Fibroblast of lung (primary cell): ENCODE results near the gene TFAP2D. TPM values are rescaled to one million over a fixed set of nuclear protein-coding genes. Genes with fewer than 3 reads are reported as not detected.

Experiments used
- DNase-seq, 2 donors: peaks; one replicate each; pipeline versions ENCODE4 v3.0.0 to v3.0.0-alpha.2; 2010; ENCODE audit warnings: low read depth in 2 of 2
- H2AFZ ChIP-seq: 2 replicates; pipeline ENCODE4 v1.5.1; 2012; ENCODE audit warnings: low read length, control low read depth, inconsistent platforms
- H3K27ac ChIP-seq: 2 replicates; pipeline ENCODE4 v1.5.1; 2011; ENCODE audit warnings: low read length, control low read depth; ENCODE audit not compliant: insufficient read depth
- H3K27me3 ChIP-seq: 2 replicates; pipeline ENCODE4 v1.5.1; 2011; ENCODE audit warnings: mild to moderate bottlenecking, low read length; ENCODE audit not compliant: control insufficient read depth, insufficient read depth
- H3K36me3 ChIP-seq: 2 replicates; pipeline ENCODE4 v1.5.1; 2011; ENCODE audit warnings: low read length; ENCODE audit not compliant: control insufficient read depth, insufficient read depth
- H3K4me1 ChIP-seq: 2 replicates; pipeline ENCODE4 v1.5.1; 2011; ENCODE audit warnings: low read length; ENCODE audit not compliant: control insufficient read depth, insufficient read depth; ENCODE audit errors: extremely low read depth
- H3K4me2 ChIP-seq: 2 replicates; pipeline ENCODE4 v1.5.1; 2011; ENCODE audit warnings: low read length, control low read depth; ENCODE audit not compliant: insufficient read depth; ENCODE audit errors: extremely low read depth
- H3K4me3 ChIP-seq, 4 experiments: fragments of 200-600 bp in 1 of 4; sonication (generic) in 1 of 4; replicated peaks in 1 of 4; 2 replicates each; pipeline ENCODE4 v1.5.1; 2011 to 2016; ENCODE audit warnings: low read length in 4 of 4, low read depth in 3 of 4, mild to moderate bottlenecking in 3 of 4, control low read depth in 2 of 4, inconsistent platforms in 1 of 4, mixed read lengths in 1 of 4; ENCODE audit not compliant: insufficient read depth in 1 of 4; ENCODE audit errors: control extremely low read depth in 1 of 4
- H3K79me2 ChIP-seq: 2 replicates; pipeline ENCODE4 v1.5.1; 2012; ENCODE audit warnings: mild to moderate bottlenecking, low read length, inconsistent platforms; ENCODE audit not compliant: control insufficient read depth, insufficient read depth
- H3K9ac ChIP-seq: 2 replicates; pipeline ENCODE4 v1.5.1; 2011; ENCODE audit warnings: mild to moderate bottlenecking, low read length, control low read depth; ENCODE audit not compliant: insufficient read depth
- H3K9me3 ChIP-seq: 2 replicates; pipeline ENCODE4 v1.5.1; 2012; ENCODE audit warnings: low read depth, low read length; ENCODE audit not compliant: control insufficient read depth, insufficient read depth
- H4K20me1 ChIP-seq: 2 replicates; pipeline ENCODE4 v1.5.1; 2011; ENCODE audit warnings: low read length; ENCODE audit not compliant: control insufficient read depth, insufficient read depth; ENCODE audit errors: extremely low read depth
- EZH2 ChIP-seq: IDR thresholded peaks from 2 replicates; pipeline ENCODE4 v1.5.1; 2012; ENCODE audit warnings: low read length, control low read depth, mild to moderate bottlenecking; ENCODE audit errors: missing control alignments
- polyA plus RNA-seq, 2 donors: library from polyadenylated mRNA; depleted of rRNA in 1 of 2; stranded (reverse) in 1 of 2; unstranded in 1 of 2; fragments of >200 nt; gene quantifications; 2 replicates each; pipeline ENCODE4 v1.2.1, GENCODE V29; 2011 to 2012; ENCODE audit warnings: missing spikeins in 1 of 2
- total RNA-seq: library from RNA; depleted of rRNA; stranded (reverse); fragments of >200 nt; gene quantifications from 2 replicates; pipeline ENCODE4 v1.2.1, GENCODE V29; 2014
- TF ChIP-seq, protein P1 (sequence below), 2 donors: IDR thresholded peaks in 1 of 2; conservative IDR thresholded peaks in 1 of 2; 1 replicate in 1 of 2; 2 replicates in 1 of 2; pipeline ENCODE4 v1.5.1; 2011 to 2012; ENCODE audit warnings: low read length in 2 of 2, control low read depth in 1 of 2, inconsistent platforms in 1 of 2, low read depth in 1 of 2, mild to moderate bottlenecking in 1 of 2

TFAP2D gene
- total and polyA plus RNA-seq, 2 donors (not counting 1 experiment from before 2014, with no cell fraction given): not detected

DNA sequence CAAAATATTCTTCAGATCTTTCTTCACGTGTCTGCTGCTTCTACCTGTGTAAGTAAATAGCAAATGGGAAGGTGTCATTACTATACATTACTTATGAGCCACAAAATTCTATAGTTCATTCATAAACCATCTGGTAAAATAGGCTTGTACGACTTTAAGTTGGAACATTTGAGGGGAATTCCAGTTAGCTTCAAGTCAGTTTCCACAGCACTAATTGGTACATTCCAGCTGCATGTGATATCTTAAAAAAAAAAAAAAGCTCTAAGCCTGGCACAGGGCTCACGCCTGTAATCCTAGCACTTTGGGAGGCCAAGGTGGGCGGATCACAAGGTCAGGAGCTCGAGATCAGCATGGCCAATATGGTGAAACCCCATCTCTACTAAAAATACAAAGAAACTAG, 82.2 kb downstream of the TFAP2D start:
- Histone ChIP-seq H3K27me3 (no peaks in the 10 kb centered on the region), H3K9ac (no peak overlapping the region), H2AFZ (no peak overlapping the region), H3K79me2 (no peaks in the 10 kb centered on the region), H3K4me1 (no peaks in the 10 kb centered on the region), H3K27ac (no peak overlapping the region), H4K20me1 (no peaks in the 10 kb centered on the region), H3K4me2 (no peak overlapping the region), H3K4me3 (no peak overlapping the region), H3K9me3 (no peaks in the 10 kb centered on the region), H3K36me3 (no peaks in the 10 kb centered on the region)
- DNase-seq: no peak
- TF ChIP-seq, protein P1, sequence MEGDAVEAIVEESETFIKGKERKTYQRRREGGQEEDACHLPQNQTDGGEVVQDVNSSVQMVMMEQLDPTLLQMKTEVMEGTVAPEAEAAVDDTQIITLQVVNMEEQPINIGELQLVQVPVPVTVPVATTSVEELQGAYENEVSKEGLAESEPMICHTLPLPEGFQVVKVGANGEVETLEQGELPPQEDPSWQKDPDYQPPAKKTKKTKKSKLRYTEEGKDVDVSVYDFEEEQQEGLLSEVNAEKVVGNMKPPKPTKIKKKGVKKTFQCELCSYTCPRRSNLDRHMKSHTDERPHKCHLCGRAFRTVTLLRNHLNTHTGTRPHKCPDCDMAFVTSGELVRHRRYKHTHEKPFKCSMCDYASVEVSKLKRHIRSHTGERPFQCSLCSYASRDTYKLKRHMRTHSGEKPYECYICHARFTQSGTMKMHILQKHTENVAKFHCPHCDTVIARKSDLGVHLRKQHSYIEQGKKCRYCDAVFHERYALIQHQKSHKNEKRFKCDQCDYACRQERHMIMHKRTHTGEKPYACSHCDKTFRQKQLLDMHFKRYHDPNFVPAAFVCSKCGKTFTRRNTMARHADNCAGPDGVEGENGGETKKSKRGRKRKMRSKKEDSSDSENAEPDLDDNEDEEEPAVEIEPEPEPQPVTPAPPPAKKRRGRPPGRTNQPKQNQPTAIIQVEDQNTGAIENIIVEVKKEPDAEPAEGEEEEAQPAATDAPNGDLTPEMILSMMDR (conservative IDR thresholded peaks at IDR 0.05 in 1 of 2, IDR thresholded peaks at IDR 0.05 in 1 of 2; ENCODE audit: low read depth in 1 of 2, low read length in 2 of 2): no peak
- TF ChIP-seq EZH2: no peak

DNA sequence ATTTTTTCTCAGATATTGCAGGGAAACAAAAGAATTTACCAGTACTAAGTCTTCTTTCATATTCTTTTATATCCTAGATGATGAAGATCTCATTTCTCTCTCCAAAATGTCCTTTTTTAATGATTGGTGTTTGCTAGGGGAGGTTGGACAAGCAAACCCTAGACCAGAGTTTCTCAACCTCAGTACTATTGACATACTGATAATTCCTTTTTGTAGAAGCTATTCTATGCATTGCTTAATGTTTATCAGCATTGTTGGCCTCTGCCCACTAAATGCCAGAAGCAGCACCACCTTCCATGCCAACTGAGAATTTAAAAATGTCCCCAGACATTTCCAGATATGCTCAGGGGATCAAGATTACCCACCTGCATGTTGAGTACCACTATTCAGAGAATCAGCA, 91.0 kb downstream of the TFAP2D start:
- H2AFZ ChIP-seq: no peak overlapping the region
- H3K4me1 ChIP-seq: no peaks in the 10 kb centered on the region
- no peak overlapping the region for H3K4me2 ChIP-seq
- H3K4me3 ChIP-seq: no peak overlapping the region
- no peaks in the 10 kb centered on the region for H3K79me2 ChIP-seq
- H3K27ac ChIP-seq: no peak overlapping the region
- H3K36me3 ChIP-seq: no peaks in the 10 kb centered on the region
- H3K9ac ChIP-seq: no peak overlapping the region
- H3K9me3 ChIP-seq: no peaks in the 10 kb centered on the region
- TF ChIP-seq EZH2: no peak
- TF ChIP-seq, protein P1 (conservative IDR thresholded peaks at IDR 0.05 in 1 of 2, IDR thresholded peaks at IDR 0.05 in 1 of 2; ENCODE audit: low read depth in 1 of 2, low read length in 2 of 2): no peak
- no peaks in the 10 kb centered on the region for H4K20me1 ChIP-seq
- no peak for DNase-seq
- H3K27me3 ChIP-seq: no peaks in the 10 kb centered on the region

DNA sequence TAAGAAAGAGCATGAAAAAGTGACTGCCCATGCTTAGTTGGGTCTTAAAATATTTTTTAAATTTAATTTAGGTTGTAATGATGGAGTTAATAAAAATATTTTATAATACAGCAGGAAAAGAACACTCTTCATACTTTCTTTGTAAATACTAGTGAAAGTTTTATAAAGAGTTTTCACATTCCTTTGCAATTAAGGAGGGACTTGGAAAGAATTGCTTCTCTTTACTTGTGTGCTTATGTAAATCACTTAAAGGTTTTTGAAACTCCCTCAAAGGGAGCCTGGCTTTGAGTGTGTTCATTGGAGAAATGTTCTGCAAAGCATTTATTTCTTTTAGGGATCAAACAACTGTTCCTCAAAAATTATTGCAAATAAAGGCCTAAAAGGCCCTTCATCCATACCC, 93.7 kb downstream of the TFAP2D start:
- Histone ChIP-seq H3K9ac (no peak overlapping the region), H3K27me3 (no peaks in the 10 kb centered on the region), H3K4me2 (no peak overlapping the region), H3K79me2 (no peaks in the 10 kb centered on the region), H3K9me3 (no peaks in the 10 kb centered on the region), H3K36me3 (no peaks in the 10 kb centered on the region), H3K4me3 (no peak overlapping the region), H3K4me1 (no peaks in the 10 kb centered on the region), H4K20me1 (no peaks in the 10 kb centered on the region), H3K27ac (no peak overlapping the region), H2AFZ (no peak overlapping the region)
- TF ChIP-seq, protein P1 (conservative IDR thresholded peaks at IDR 0.05 in 1 of 2, IDR thresholded peaks at IDR 0.05 in 1 of 2; ENCODE audit: low read depth in 1 of 2, low read length in 2 of 2): no peak
- no peak for TF ChIP-seq EZH2
- no peak for DNase-seq
